PFSK-1 (cell line): ENCODE data around the gene LRRC55.

Source experiments
- POLR2AphosphoS5 ChIP-seq: IDR thresholded peaks from 2 replicates; pipeline ENCODE4 v1.6.1; 2012; ENCODE audit warnings: low read depth, mild to moderate bottlenecking, control low read depth, low read length, moderate library complexity
- TF ChIP-seq, protein P1 (sequence below), 2 experiments: IDR thresholded peaks; 2 replicates each; pipeline versions ENCODE4 v1.6.1 to v1.8.0; 2011 to 2012; ENCODE audit warnings: low read depth in 2 of 2, low read length in 2 of 2, control low read depth in 1 of 2, inconsistent platforms in 1 of 2, mild to moderate bottlenecking in 1 of 2, moderate library complexity in 1 of 2; ENCODE audit not compliant: insufficient read depth in 1 of 2

DNA sequence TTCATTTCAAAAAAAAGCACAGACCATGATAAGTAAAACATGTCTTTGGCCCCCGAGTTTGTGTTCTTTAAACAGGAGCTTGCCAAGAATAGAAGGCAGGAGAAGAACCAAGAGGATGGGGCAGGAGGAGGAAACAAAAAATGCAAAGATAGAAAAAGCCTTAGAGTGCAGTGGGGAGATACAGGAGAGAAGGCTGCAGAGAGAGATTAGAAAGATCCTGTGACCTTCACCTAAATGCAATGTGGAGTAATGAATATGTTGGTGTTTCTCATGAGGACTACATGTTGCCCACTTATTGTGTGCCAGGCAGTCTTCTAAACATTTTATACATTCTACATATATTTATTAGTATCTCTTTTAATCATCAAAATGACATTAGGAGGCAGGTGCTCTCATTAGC, 57.6 kb downstream of the LRRC55 start:
- TF ChIP-seq POLR2AphosphoS5 = no peak
- TF ChIP-seq, protein P1, sequence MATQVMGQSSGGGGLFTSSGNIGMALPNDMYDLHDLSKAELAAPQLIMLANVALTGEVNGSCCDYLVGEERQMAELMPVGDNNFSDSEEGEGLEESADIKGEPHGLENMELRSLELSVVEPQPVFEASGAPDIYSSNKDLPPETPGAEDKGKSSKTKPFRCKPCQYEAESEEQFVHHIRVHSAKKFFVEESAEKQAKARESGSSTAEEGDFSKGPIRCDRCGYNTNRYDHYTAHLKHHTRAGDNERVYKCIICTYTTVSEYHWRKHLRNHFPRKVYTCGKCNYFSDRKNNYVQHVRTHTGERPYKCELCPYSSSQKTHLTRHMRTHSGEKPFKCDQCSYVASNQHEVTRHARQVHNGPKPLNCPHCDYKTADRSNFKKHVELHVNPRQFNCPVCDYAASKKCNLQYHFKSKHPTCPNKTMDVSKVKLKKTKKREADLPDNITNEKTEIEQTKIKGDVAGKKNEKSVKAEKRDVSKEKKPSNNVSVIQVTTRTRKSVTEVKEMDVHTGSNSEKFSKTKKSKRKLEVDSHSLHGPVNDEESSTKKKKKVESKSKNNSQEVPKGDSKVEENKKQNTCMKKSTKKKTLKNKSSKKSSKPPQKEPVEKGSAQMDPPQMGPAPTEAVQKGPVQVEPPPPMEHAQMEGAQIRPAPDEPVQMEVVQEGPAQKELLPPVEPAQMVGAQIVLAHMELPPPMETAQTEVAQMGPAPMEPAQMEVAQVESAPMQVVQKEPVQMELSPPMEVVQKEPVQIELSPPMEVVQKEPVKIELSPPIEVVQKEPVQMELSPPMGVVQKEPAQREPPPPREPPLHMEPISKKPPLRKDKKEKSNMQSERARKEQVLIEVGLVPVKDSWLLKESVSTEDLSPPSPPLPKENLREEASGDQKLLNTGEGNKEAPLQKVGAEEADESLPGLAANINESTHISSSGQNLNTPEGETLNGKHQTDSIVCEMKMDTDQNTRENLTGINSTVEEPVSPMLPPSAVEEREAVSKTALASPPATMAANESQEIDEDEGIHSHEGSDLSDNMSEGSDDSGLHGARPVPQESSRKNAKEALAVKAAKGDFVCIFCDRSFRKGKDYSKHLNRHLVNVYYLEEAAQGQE (IDR thresholded peaks at IDR 0.05; ENCODE audit: insufficient read depth in 1 of 2, low read depth in 2 of 2, low read length in 2 of 2) = no peak
